ENCODE data around the gene KIAA1671.

DNA sequence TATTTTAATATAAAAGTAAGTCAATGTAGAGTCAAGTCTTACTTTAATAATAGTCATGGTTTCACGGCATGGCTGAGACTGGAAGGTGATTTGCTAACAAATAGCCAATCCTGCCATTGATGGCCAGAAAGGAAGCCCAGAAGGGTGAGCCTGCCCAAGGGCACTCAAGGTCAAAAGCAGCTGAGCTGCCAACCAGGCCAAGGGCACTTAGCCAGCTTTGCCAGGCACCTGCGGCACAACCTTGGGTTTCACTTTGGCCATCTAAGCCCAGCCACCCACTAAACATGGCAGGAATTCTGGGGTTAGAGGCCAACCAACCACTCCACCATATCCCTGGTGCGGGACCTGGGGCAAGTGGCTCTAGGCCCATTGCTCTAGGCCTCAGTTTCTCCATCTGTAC is 10.2 kb upstream of the KIAA1671 start:
- no peak for TF ChIP-seq POLR2A (IDR thresholded peaks at IDR 0.05)
- TF ChIP-seq, protein P1, sequence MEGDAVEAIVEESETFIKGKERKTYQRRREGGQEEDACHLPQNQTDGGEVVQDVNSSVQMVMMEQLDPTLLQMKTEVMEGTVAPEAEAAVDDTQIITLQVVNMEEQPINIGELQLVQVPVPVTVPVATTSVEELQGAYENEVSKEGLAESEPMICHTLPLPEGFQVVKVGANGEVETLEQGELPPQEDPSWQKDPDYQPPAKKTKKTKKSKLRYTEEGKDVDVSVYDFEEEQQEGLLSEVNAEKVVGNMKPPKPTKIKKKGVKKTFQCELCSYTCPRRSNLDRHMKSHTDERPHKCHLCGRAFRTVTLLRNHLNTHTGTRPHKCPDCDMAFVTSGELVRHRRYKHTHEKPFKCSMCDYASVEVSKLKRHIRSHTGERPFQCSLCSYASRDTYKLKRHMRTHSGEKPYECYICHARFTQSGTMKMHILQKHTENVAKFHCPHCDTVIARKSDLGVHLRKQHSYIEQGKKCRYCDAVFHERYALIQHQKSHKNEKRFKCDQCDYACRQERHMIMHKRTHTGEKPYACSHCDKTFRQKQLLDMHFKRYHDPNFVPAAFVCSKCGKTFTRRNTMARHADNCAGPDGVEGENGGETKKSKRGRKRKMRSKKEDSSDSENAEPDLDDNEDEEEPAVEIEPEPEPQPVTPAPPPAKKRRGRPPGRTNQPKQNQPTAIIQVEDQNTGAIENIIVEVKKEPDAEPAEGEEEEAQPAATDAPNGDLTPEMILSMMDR (IDR thresholded peaks at IDR 0.05 in 8 of 11, conservative IDR thresholded peaks at IDR 0.05 in 3 of 11): no peak

All from spleen (tissue), 7 donors.